ENCODE results near the gene INTS11.

The INTS11 gene

GRCh38 chr1:1268284-1268682 lies 56.2 kb downstream of the INTS11 start:
- TF ChIP-seq ZNF274 (IDR thresholded peaks at IDR 0.05; ENCODE audit: low read depth, low read length), result no peak
- no peak overlapping the region for H3K4me3 ChIP-seq (ENCODE audit: low read length)

GRCh38 chr1:1267488-1268283 lies 56.8 kb downstream of the INTS11 start:
- no peak overlapping the region for H3K4me3 ChIP-seq (ENCODE audit: low read length)
- no peak for TF ChIP-seq ZNF274 (IDR thresholded peaks at IDR 0.05; ENCODE audit: low read depth, low read length)

- TF ChIP-seq ZNF274 (IDR thresholded peaks at IDR 0.05; ENCODE audit: low read depth, low read length), result no peak
- H3K4me3 ChIP-seq (ENCODE audit: low read length), result no peak overlapping the region
Measured at GRCh38 chr1:1264868-1265272, 59.6 kb downstream of the INTS11 start.

- no peak overlapping the region for H3K4me3 ChIP-seq (ENCODE audit: low read length)
- no peak for TF ChIP-seq ZNF274 (IDR thresholded peaks at IDR 0.05; ENCODE audit: low read depth, low read length)
Measured at GRCh38 chr1:1264026-1264425, 60.4 kb downstream of the INTS11 start.

GRCh38 chr1:1262758-1263157 lies 61.7 kb downstream of the INTS11 start:
- no peak overlapping the region for H3K4me3 ChIP-seq (ENCODE audit: low read length)
- TF ChIP-seq ZNF274 (IDR thresholded peaks at IDR 0.05; ENCODE audit: low read depth, low read length), result no peak

GRCh38 chr1:1262071-1262470 lies 62.4 kb downstream of the INTS11 start:
- TF ChIP-seq ZNF274 (IDR thresholded peaks at IDR 0.05; ENCODE audit: low read depth, low read length), result no peak
- H3K4me3 ChIP-seq (ENCODE audit: low read length), result no peak overlapping the region
